H1 (cell line): Measurements from ENCODE around the gene NAAA.
A peak's percentile ranks its signal among the peaks of the same experiment; 100 is the strongest.

Experiments
- CBX5 ChIP-seq: fragments of 300-800, 300-1000 bp; sonication (generic); IDR thresholded peaks from 2 replicates; pipeline ENCODE4 v1.7.1; 2016; ENCODE audit warnings: antibody characterized with exemption, low read length, low read depth
- CTCF ChIP-seq, 3 experiments: IDR thresholded peaks; 1 replicate in 2 of 3; 2 replicates in 1 of 3; pipeline versions ENCODE4 v1.5.1 to v1.6.1; 2011; ENCODE audit warnings: low read length in 3 of 3, mild to moderate bottlenecking in 3 of 3, inconsistent platforms in 2 of 3, low read depth in 1 of 3, moderate library complexity in 1 of 3; ENCODE audit not compliant: insufficient read depth in 1 of 3; ENCODE audit errors: control extremely low read depth in 1 of 3
- EGR1 ChIP-seq: IDR thresholded peaks from 2 replicates; pipeline ENCODE4 v1.6.1; 2011; ENCODE audit warnings: low read depth, low read length, borderline replicate concordance
- EP300 ChIP-seq, 2 experiments: IDR thresholded peaks; 1 replicate in 1 of 2; 2 replicates in 1 of 2; pipeline ENCODE4 v1.6.1; 2011 to 2012; ENCODE audit warnings: low read depth in 2 of 2, low read length in 2 of 2, mild to moderate bottlenecking in 2 of 2, borderline replicate concordance in 1 of 2, inconsistent platforms in 1 of 2, moderate library complexity in 1 of 2
- EZH2 ChIP-seq: fragments of 200-600 bp; sonication (generic); IDR thresholded peaks from 2 replicates; pipeline ENCODE4 v1.7.1; 2012; ENCODE audit warnings: low read depth, mild to moderate bottlenecking, moderate library complexity, low read length, inconsistent platforms; ENCODE audit not compliant: severe bottlenecking
- JUN ChIP-seq: IDR thresholded peaks from 2 replicates; pipeline ENCODE4 v1.6.1; 2011; ENCODE audit warnings: low read depth, mild to moderate bottlenecking, improper control_type of control experiment, low read length
- JUND ChIP-seq: IDR thresholded peaks from 2 replicates; pipeline ENCODE4 v1.6.1; 2011; ENCODE audit warnings: mild to moderate bottlenecking, improper control_type of control experiment, low read length
- MAX ChIP-seq: IDR thresholded peaks from 2 replicates; pipeline ENCODE4 v1.6.1; 2012; ENCODE audit warnings: inconsistent platforms
- NANOG ChIP-seq: IDR thresholded peaks from 2 replicates; pipeline ENCODE4 v1.6.1; 2011; ENCODE audit warnings: low read length, low read depth, mild to moderate bottlenecking, inconsistent platforms; ENCODE audit not compliant: insufficient read depth, poor library complexity, severe bottlenecking
- POLR2A ChIP-seq, 2 experiments: IDR thresholded peaks; 1 replicate in 1 of 2; 2 replicates in 1 of 2; pipeline ENCODE4 v1.6.1; 2011; ENCODE audit warnings: low read depth in 2 of 2, low read length in 2 of 2, mild to moderate bottlenecking in 2 of 2; ENCODE audit errors: control extremely low read depth in 1 of 2
- POLR2AphosphoS5 ChIP-seq: IDR thresholded peaks from 2 replicates; pipeline ENCODE4 v1.6.1; 2011; ENCODE audit warnings: low read depth, low read length
- SP1 ChIP-seq: IDR thresholded peaks from 2 replicates; pipeline ENCODE4 v1.6.1; 2011; ENCODE audit warnings: low read depth, low read length
- SP2 ChIP-seq: IDR thresholded peaks from 2 replicates; pipeline ENCODE4 v1.6.1; 2012; ENCODE audit warnings: mild to moderate bottlenecking, low read length, inconsistent platforms

GRCh38 chr4:75940692-75941253 lies at the start of gene NAAA:
- TF ChIP-seq CBX5 = no peak
- no peak for TF ChIP-seq JUN
- TF ChIP-seq CTCF (IDR thresholded peaks at IDR 0.05; ENCODE audit: control extremely low read depth in 1 of 3, insufficient read depth in 1 of 3, low read depth in 1 of 3, low read length in 3 of 3) = peak; percentile 42 to 66 (median 64)
- TF ChIP-seq SP1 = 0 out of 2 replicates have a peak, but pooled peaks have one; percentile 34
- no peak for TF ChIP-seq POLR2AphosphoS5
- no peak; the same call in none of the 2 replicates for TF ChIP-seq MAX
- peak in 1 of 2 experiments; percentile 59; a peak in 1 of 3 replicates for TF ChIP-seq POLR2A (IDR thresholded peaks at IDR 0.05; ENCODE audit: control extremely low read depth in 1 of 2, low read depth in 2 of 2, low read length in 2 of 2)
- TF ChIP-seq JUND = no peak
- no peak for TF ChIP-seq SP2
- TF ChIP-seq EP300 (IDR thresholded peaks at IDR 0.05; ENCODE audit: borderline replicate concordance in 1 of 2, low read depth in 2 of 2, low read length in 2 of 2) = no peak
- no peak for TF ChIP-seq EGR1
- TF ChIP-seq EZH2 = no peak
- no peak for TF ChIP-seq NANOG
